ENCODE measurements around the gene ELMO3. TPM values are rescaled to one million over a fixed set of nuclear protein-coding genes. Genes with fewer than 3 reads are reported as not detected.

Gene ELMO3
- total RNA-seq, 1 experiment from 2014 or later = 8.6 TPM

GRCh38 chr16:67182288-67182687, 16.6 kb upstream of the ELMO3 start:
- Histone ChIP-seq H3K79me2 (ENCODE audit: insufficient read depth, low read length) (no peaks in the 10 kb centered on the region), H4K20me1 (ENCODE audit: control insufficient read depth, insufficient read depth, insufficient read length) (no peaks in the 10 kb centered on the region), H2AFZ (ENCODE audit: low read length) (no peak overlapping the region), H3K23ac (ENCODE audit: insufficient read length, low read depth, low read length) (no peak overlapping the region), H2BK12ac (ENCODE audit: insufficient read length, low read depth, low read length) (no peak overlapping the region), H3K27me3 (ENCODE audit: insufficient read depth, low read length) (peaks cover 4% of the 10 kb centered on the region; the same call in 1 of the 2 replicates), H3K4me1 (ENCODE audit: insufficient read depth, low read length) (peaks cover 6% of the 10 kb centered on the region; the same call in 1 of the 2 replicates), H2BK120ac (ENCODE audit: low read depth, low read length, poor library complexity, severe bottlenecking) (no peak overlapping the region), H2AK5ac (ENCODE audit: insufficient read length, low read length) (no peak overlapping the region), H3K56ac (ENCODE audit: insufficient read length, low read depth, low read length) (no peak overlapping the region), H3K23me2 (ENCODE audit: insufficient read length, low read depth, low read length, poor library complexity, severe bottlenecking) (peaks cover 22% of the 10 kb centered on the region), H3T11ph (ENCODE audit: low read length) (no peak overlapping the region), H3K4ac (ENCODE audit: low read depth, low read length) (no peak overlapping the region), H4K8ac (replicated peaks; ENCODE audit: insufficient read length, low read depth, low read length) (no peak overlapping the region), H3K27ac (ENCODE audit: insufficient read length, low read depth, low read length) (no peak overlapping the region), H2BK15ac (ENCODE audit: low read depth, low read length) (no peak overlapping the region), H3K79me1 (ENCODE audit: insufficient read depth, low read depth, low read length, poor library complexity, severe bottlenecking) (no peaks in the 10 kb centered on the region), H3K18ac (ENCODE audit: insufficient read length, low read depth, low read length) (no peak overlapping the region), H4K91ac (ENCODE audit: insufficient read length, low read depth, low read length) (no peak overlapping the region), H3K4me2 (ENCODE audit: insufficient read depth, insufficient read length, low read length) (no peak overlapping the region), H3K9ac (ENCODE audit: extremely low read depth, insufficient read length, low read length) (no peak overlapping the region), H3K14ac (ENCODE audit: insufficient read depth, low read length) (no peak overlapping the region), H2BK5ac (ENCODE audit: insufficient read length, low read length) (no peak overlapping the region), H2BK20ac (ENCODE audit: low read depth, low read length, poor library complexity, severe bottlenecking) (no peak overlapping the region), H4K5ac (ENCODE audit: insufficient read length, low read depth, low read length) (no peak overlapping the region), H3K9me3 (ENCODE audit: control insufficient read depth, low read depth, low read length) (no peaks in the 10 kb centered on the region)
- no peak for DNase-seq
- no peak for TF ChIP-seq CTCF (conservative IDR thresholded peaks at IDR 0.05)
- H3K27me3 Mint-ChIP-seq (ENCODE audit: low read depth) = peaks cover 37% of the 10 kb centered on the region
- H3K4me3 Mint-ChIP-seq = no peak overlapping the region
- peaks cover 26 to 27% of the 10 kb centered on the region in 2 experiments for H3K4me1 Mint-ChIP-seq
- H3K27ac Mint-ChIP-seq = no peak overlapping the region
- peaks cover 0 to 5% (median 4%) of the 10 kb centered on the region in 3 experiments; a peak in 2 of 7 replicates for H3K36me3 Mint-ChIP-seq (ENCODE audit: insufficient read depth in 1 of 3, low read depth in 3 of 3)
- H3K9me3 Mint-ChIP-seq = no peaks in the 10 kb centered on the region; a peak in 1 of 5 replicates
- WGBS (ENCODE audit: extremely low coverage, insufficient read length, low lambda C conversion rate) = no CpG with 5 or more reads among the region's 2 CpGs

Measured in H9 (cell line).